GM12878 (cell line): ENCODE data around the gene FUNDC1. TPM values are rescaled to one million over a fixed set of nuclear protein-coding genes. Genes with fewer than 3 reads are reported as not detected.

Experiments used
- ATAC-seq: fragments of 200-7000 bp; cut with Tn5 transposase; 3 replicates; pipeline ENCODE4 v1.9.1; 2020; ENCODE audit warnings: mild to moderate bottlenecking, moderate library complexity
- BruUV-seq: library from RNA; stranded (reverse); fragments of 400-500 nt; replicated peaks from 2 replicates; lab custom pipeline; 2021; lab: Mats Ljungman, UMichigan
- CTCF ChIA-PET: fragments of 300-600 bp; sonication (Branson Sonifier 250); formaldehyde crosslinking; extraction: SDS; loops from one replicate; lab custom pipeline; 2021; ENCODE audit warnings: inconsistent platforms; lab: Yijun Ruan, JAX
- POLR2A ChIA-PET: fragments of 350-600 bp; formaldehyde crosslinking; extraction: SDS; loops from one replicate; lab custom pipeline; 2021; ENCODE audit warnings: inconsistent platforms; lab: Charles Lee
- RAD21 ChIA-PET: fragments of 300-600 bp; sonication (Branson Sonifier 250); formaldehyde crosslinking; loops from one replicate; lab custom pipeline; 2023; ENCODE audit warnings: antibody characterized with exemption; ENCODE audit not compliant: unreplicated experiment; lab: Charles Lee
- SMC1A ChIA-PET: fragments of 300-600 bp; sonication (Branson Sonifier 250); formaldehyde crosslinking; loops from one replicate; lab custom pipeline; 2023; ENCODE audit not compliant: unreplicated experiment, uncharacterized antibody; lab: Charles Lee
- DNase-seq: peaks from one replicate; pipeline ENCODE4 v3.0.0-alpha.2; 2011; ENCODE audit warnings: low read depth, low spot score
- FAIRE-seq: peaks from 3 replicates; lab custom pipeline; 2011; peaks lifted over from hg19 to GRCh38; lab: Jason Lieb, UNC
- H2AFZ ChIP-seq: 2 replicates; pipeline ENCODE4 v1.6.0; 2011; ENCODE audit warnings: low read depth, low read length, control low read depth; ENCODE audit not compliant: control insufficient read depth
- H3K27ac ChIP-seq: 2 replicates; pipeline ENCODE4 v1.5.1; 2011; ENCODE audit warnings: control low read depth; ENCODE audit not compliant: control insufficient read depth, insufficient read depth
- H3K27me3 ChIP-seq, 2 experiments: replicated peaks in 1 of 2; 2 replicates each; pipeline versions ENCODE4 v1.6.0 to v1.6.1; 2011; ENCODE audit warnings: low read length in 1 of 2; ENCODE audit not compliant: control insufficient read depth in 2 of 2, insufficient read depth in 2 of 2
- H3K36me3 ChIP-seq, 2 experiments: 2 replicates each; pipeline ENCODE4 v1.5.1; 2011; ENCODE audit warnings: low read length in 1 of 2; ENCODE audit not compliant: control insufficient read depth in 2 of 2, insufficient read depth in 2 of 2
- H3K4me1 ChIP-seq: 2 replicates; pipeline ENCODE4 v1.6.1; 2011; ENCODE audit warnings: mild to moderate bottlenecking, low read length, moderate library complexity, mixed read lengths; ENCODE audit not compliant: control insufficient read depth, insufficient read depth
- H3K4me2 ChIP-seq: 2 replicates; pipeline ENCODE4 v1.6.0; 2011; ENCODE audit warnings: control low read depth; ENCODE audit not compliant: control insufficient read depth, insufficient read depth
- H3K4me3 ChIP-seq: fragments of 200-600 bp; sonication (generic); 2 replicates; pipeline ENCODE4 v1.5.1; 2016
- H3K79me2 ChIP-seq: 2 replicates; pipeline ENCODE4 v1.6.0; 2011; ENCODE audit warnings: low read length; ENCODE audit not compliant: control insufficient read depth, insufficient read depth
- H3K9ac ChIP-seq: 2 replicates; pipeline ENCODE4 v1.8.0; 2011; ENCODE audit warnings: low read length, control low read depth, mixed read lengths; ENCODE audit not compliant: control insufficient read depth, insufficient read depth
- H3K9me3 ChIP-seq: replicated peaks from 3 replicates; pipeline ENCODE4 v1.5.1; 2011; ENCODE audit warnings: mild to moderate bottlenecking, low read length; ENCODE audit not compliant: control insufficient read depth, insufficient read depth
- H4K20me1 ChIP-seq: 2 replicates; pipeline ENCODE4 v1.6.0; 2011; ENCODE audit not compliant: control insufficient read depth, insufficient read depth
- CHD1 ChIP-seq: IDR thresholded peaks from 2 replicates; pipeline ENCODE4 v1.6.1; 2012; ENCODE audit warnings: low read depth, low read length, improper control_type of control experiment
- FOXM1 ChIP-seq: IDR thresholded peaks from 2 replicates; pipeline ENCODE4 v1.6.1; 2012; ENCODE audit warnings: low read depth, mild to moderate bottlenecking, inconsistent platforms, low read length, moderate library complexity
- HDGF ChIP-seq: fragments of 450-650 bp; IDR thresholded peaks from 2 replicates; pipeline ENCODE4 v1.6.1; 2016; ENCODE audit warnings: antibody characterized with exemption
- MLLT1 ChIP-seq: fragments of 450-650 bp; IDR thresholded peaks from 2 replicates; pipeline ENCODE4 v1.6.1; 2016; ENCODE audit warnings: mild to moderate bottlenecking
- PAX5 ChIP-seq: IDR thresholded peaks from 2 replicates; pipeline ENCODE4 v1.6.1; 2011; ENCODE audit warnings: low read depth, low read length, borderline replicate concordance
- PAX8 ChIP-seq: fragments of 450-650 bp; IDR thresholded peaks from 2 replicates; pipeline ENCODE4 v1.6.1; 2017; ENCODE audit warnings: mild to moderate bottlenecking, moderate library complexity
- PML ChIP-seq: IDR thresholded peaks from 2 replicates; pipeline ENCODE4 v1.6.1; 2012; ENCODE audit warnings: low read length, inconsistent platforms
- RUNX3 ChIP-seq: IDR thresholded peaks from 2 replicates; pipeline ENCODE4 v1.6.1; 2012; ENCODE audit warnings: low read length, inconsistent platforms
- SMAD1 ChIP-seq: fragments of 450-650 bp; IDR thresholded peaks from 2 replicates; pipeline ENCODE4 v1.6.1; 2018; ENCODE audit warnings: mild to moderate bottlenecking, low read depth; ENCODE audit not compliant: partially characterized antibody
- SUPT20H ChIP-seq: IDR thresholded peaks from 2 replicates; pipeline ENCODE4 v1.6.1; 2011; ENCODE audit warnings: low read depth, mild to moderate bottlenecking, low read length, moderate library complexity, borderline replicate concordance; ENCODE audit not compliant: control insufficient read depth
- WGBS: methylation state at CpG from one replicate; pipeline ENCODE4 v1.1.6; 2016; ENCODE audit warnings: low lambda C conversion rate; ENCODE audit not compliant: insufficient replicate concordance, insufficient coverage; ENCODE audit errors: missing lambda C conversion rate; 5-methylcytosine and 5-hydroxymethylcytosine counted together
- in situ Hi-C: fragments of 300-500 bp; cut with MboI; formaldehyde crosslinking; loops from 9 replicates; pipeline ENCODE4 v1.14.3; 2018; ENCODE audit warnings: mixed read lengths
- intact Hi-C: fragments of 100-400 bp; cut with micrococcal nuclease; formaldehyde crosslinking; loops from one replicate; pipeline ENCODE4 v1.14.2; 2022; ENCODE audit not compliant: unreplicated experiment
- polyA plus RNA-seq, 11 experiments: library from polyadenylated mRNA; depleted of rRNA in 4 of 11; unstranded in 6 of 11; stranded (reverse) in 5 of 11; fragments of >200 nt; fragmentation: Nextera tagmentation in 4 of 11; fragmentation: Illumina TruSeq in 1 of 11; extraction: Ambion mirVana in 4 of 11; extraction: Trizol in 1 of 11; gene quantifications; 1 replicate in 1 of 11; 2 replicates in 10 of 11; pipeline versions ENCODE4 v1.2.1 to v1.2.3, GENCODE V29; 2011 to 2016; ENCODE audit warnings: inconsistent platforms in 2 of 11, missing spikeins in 2 of 11, low read depth in 1 of 11
- total RNA-seq, 4 experiments: library from RNA; depleted of rRNA in 3 of 4; stranded (reverse); fragments of >200 nt in 3 of 4; fragmentation: Illumina TruSeq in 1 of 4; extraction: Trizol in 1 of 4; gene quantifications; 2 replicates each; pipeline versions ENCODE4 v1.2.1 to v1.2.3, GENCODE V29; 2013 to 2021
- TF ChIP-seq, protein P1 (sequence below): fragments of 450-650 bp; formaldehyde crosslinking; IDR thresholded peaks from 2 replicates; pipeline ENCODE4 v1.5.0; 2022; ENCODE audit warnings: mild to moderate bottlenecking, missing genetic modification characterization

Gene FUNDC1
- total and polyA plus RNA-seq, 10 of the 15 experiments (the other 5 are each of a cell fraction or from before 2014, with no cell fraction given), result 10.0 to 25.1 (median 16.8) TPM

DNA sequence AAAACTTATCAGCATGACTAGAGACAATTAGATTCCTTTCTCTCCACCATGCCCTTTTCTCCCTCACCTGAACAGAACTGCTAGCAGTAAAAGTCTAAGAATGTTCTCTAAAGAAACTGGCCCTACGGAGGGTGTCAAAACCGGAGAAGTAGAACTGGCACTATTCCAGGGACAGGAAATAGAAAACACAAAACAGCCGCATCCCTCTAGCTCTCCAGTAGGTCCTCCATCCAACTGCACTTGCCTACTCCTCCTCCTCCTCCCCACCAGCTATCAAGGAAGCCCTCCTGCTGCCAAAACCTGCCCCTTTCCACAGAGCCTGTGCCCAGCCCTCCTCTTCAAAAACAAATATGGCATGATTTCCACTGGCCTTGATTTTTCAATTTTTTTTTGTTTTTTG, 28.4 kb downstream of the FUNDC1 start (continued):
- TF ChIP-seq MLLT1 (no peak), CHD1 (no peak), FOXM1 (no peak), PAX8 (no peak), PAX5 (no peak), SMAD1 (no peak), HDGF (no peak), PML (no peak)
- TF ChIP-seq, protein P1, sequence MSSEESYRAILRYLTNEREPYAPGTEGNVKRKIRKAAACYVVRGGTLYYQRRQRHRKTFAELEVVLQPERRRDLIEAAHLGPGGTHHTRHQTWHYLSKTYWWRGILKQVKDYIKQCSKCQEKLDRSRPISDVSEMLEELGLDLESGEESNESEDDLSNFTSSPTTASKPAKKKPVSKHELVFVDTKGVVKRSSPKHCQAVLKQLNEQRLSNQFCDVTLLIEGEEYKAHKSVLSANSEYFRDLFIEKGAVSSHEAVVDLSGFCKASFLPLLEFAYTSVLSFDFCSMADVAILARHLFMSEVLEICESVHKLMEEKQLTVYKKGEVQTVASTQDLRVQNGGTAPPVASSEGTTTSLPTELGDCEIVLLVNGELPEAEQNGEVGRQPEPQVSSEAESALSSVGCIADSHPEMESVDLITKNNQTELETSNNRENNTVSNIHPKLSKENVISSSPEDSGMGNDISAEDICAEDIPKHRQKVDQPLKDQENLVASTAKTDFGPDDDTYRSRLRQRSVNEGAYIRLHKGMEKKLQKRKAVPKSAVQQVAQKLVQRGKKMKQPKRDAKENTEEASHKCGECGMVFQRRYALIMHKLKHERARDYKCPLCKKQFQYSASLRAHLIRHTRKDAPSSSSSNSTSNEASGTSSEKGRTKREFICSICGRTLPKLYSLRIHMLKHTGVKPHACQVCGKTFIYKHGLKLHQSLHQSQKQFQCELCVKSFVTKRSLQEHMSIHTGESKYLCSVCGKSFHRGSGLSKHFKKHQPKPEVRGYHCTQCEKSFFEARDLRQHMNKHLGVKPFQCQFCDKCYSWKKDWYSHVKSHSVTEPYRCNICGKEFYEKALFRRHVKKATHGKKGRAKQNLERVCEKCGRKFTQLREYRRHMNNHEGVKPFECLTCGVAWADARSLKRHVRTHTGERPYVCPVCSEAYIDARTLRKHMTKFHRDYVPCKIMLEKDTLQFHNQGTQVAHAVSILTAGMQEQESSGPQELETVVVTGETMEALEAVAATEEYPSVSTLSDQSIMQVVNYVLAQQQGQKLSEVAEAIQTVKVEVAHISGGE (CRISPR knock-in tag), result no peak

DNA sequence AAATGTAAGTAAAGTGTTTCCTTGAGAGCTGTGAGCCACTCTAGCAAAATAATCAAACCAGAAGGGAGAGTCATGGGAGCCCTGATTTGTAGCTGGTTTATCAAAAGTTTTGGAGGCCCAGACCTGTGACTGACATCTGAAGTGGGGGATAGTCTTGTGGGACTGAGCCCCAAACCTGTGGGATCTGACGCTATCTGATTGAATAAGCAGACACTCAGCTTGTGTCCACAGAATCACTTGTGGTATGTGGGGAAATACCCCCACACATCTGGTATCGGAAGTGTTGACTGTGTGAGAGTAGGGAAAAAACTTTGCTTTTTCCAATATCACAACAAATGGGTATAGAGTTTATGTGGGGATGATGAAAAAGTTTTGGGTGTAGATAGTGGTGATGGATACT, 35.4 kb downstream of the FUNDC1 start:
- BruUV-seq, result no TSS peak
- 0% methylated on average over 2 of the region's 2 CpGs for WGBS
- no peak overlapping the region for H2AFZ ChIP-seq
- RAD21 ChIA-PET, result interaction anchor here (0.7 kb wide), 1 partner anchor 340 kb away, joined by 3 read pairs; no protein-coding TSS in a partner anchor
- no peaks in the 10 kb centered on the region for H4K20me1 ChIP-seq
- H3K9me3 ChIP-seq, result no peaks in the 10 kb centered on the region
- CTCF ChIA-PET, result no interaction called here
- H3K4me2 ChIP-seq, result no peak overlapping the region
- no peak for TF ChIP-seq SUPT20H
- TF ChIP-seq RUNX3, result peak; percentile 67
- ATAC-seq (no peak), DNase-seq (no peak), FAIRE-seq (no peak)
- H3K27ac ChIP-seq, result no peak overlapping the region
- no peaks in the 10 kb centered on the region for H3K79me2 ChIP-seq
- SMC1A ChIA-PET, result interaction anchor here (0.8 kb wide), 1 partner anchor 14 kb away, joined by 3 read pairs; no protein-coding TSS in a partner anchor
- no peak overlapping the region for H3K9ac ChIP-seq
- intact Hi-C loops (no loop called here), in situ Hi-C loops (no loop called here)
- no peaks in the 10 kb centered on the region for H3K36me3 ChIP-seq
- POLR2A ChIA-PET, result no interaction called here
- no peaks in the 10 kb centered on the region for H3K4me1 ChIP-seq
- no peak overlapping the region for H3K4me3 ChIP-seq
- H3K27me3 ChIP-seq, result no peaks in the 10 kb centered on the region
